K562 (cell line): ENCODE measurements around the gene GCGR. TPM values are rescaled to one million over a fixed set of nuclear protein-coding genes. Genes with fewer than 3 reads are reported as not detected.

Experiments used
- ATAC-seq: fragments of 200-7000 bp; cut with Tn5 transposase; 3 replicates; pipeline ENCODE4 v1.9.1; 2020; ENCODE audit warnings: moderate library complexity
- BruUV-seq: library from RNA; stranded (reverse); fragments of 400-500 nt; replicated peaks from 2 replicates; lab custom pipeline; 2021; lab: Mats Ljungman, UMichigan
- CTCF ChIA-PET: fragments of 300-600 bp; formaldehyde crosslinking; extraction: SDS; loops from one replicate; lab custom pipeline; 2021; ENCODE audit warnings: low intra/inter-chr PET ratio; lab: Yijun Ruan, JAX
- POLR2A ChIA-PET: fragments of 300-600, 350-650 bp; sonication (Branson Sonifier 250); formaldehyde crosslinking; extraction: SDS; loops from one replicate; lab custom pipeline; 2021; ENCODE audit warnings: antibody characterized with exemption, inconsistent platforms; lab: Yijun Ruan, JAX
- DNase-seq, 4 experiments: peaks; one replicate each; pipeline versions ENCODE4 v3.0.0 to v3.0.0-alpha.2; 2011 to 2018; ENCODE audit warnings: low spot score in 3 of 4, mixed read lengths in 3 of 4; ENCODE audit errors: extremely low read depth in 1 of 4
- FAIRE-seq: peaks from 2 replicates; lab custom pipeline; 2011; peaks lifted over from hg19 to GRCh38; lab: Jason Lieb, UNC
- H2AFZ ChIP-seq: 2 replicates; pipeline ENCODE4 v1.6.0; 2011; ENCODE audit warnings: low read depth, low read length, control low read depth, inconsistent platforms
- H3K27ac ChIP-seq: fragments of 200-600 bp; 3 replicates; pipeline ENCODE4 v1.8.0; 2011; ENCODE audit warnings: low read depth, mild to moderate bottlenecking, control low read depth, inconsistent platforms, low read length, moderate library complexity, mixed read lengths; ENCODE audit errors: extremely low read depth
- H3K27me3 ChIP-seq, 2 experiments: fragments of 300-600 bp in 1 of 2; 2 replicates in 1 of 2; 3 replicates in 1 of 2; pipeline versions ENCODE4 v1.6.0 to v1.8.0; 2011; ENCODE audit warnings: inconsistent platforms in 2 of 2, low read length in 2 of 2, mild to moderate bottlenecking in 1 of 2, mixed read lengths in 1 of 2, moderate library complexity in 1 of 2; ENCODE audit not compliant: control insufficient read depth in 2 of 2, insufficient read depth in 2 of 2
- H3K36me3 ChIP-seq: fragments of 300-600 bp; 3 replicates; pipeline ENCODE4 v1.8.0; 2011; ENCODE audit warnings: mild to moderate bottlenecking, low read length, inconsistent platforms; ENCODE audit not compliant: control insufficient read depth, insufficient read depth
- H3K4me1 ChIP-seq, 2 experiments: fragments of 200-600 bp in 1 of 2; replicated peaks in 1 of 2; 2 replicates in 1 of 2; 3 replicates in 1 of 2; pipeline versions ENCODE4 v1.5.1 to v1.8.0; 2011; ENCODE audit warnings: inconsistent platforms in 2 of 2, low read length in 2 of 2, mild to moderate bottlenecking in 1 of 2, mixed read lengths in 1 of 2, moderate library complexity in 1 of 2; ENCODE audit not compliant: control insufficient read depth in 2 of 2, insufficient read depth in 2 of 2
- H3K4me2 ChIP-seq: 2 replicates; pipeline ENCODE4 v1.6.1; 2011; ENCODE audit warnings: low read length, control low read depth, inconsistent platforms, mixed read lengths; ENCODE audit not compliant: insufficient read depth
- H3K4me3 ChIP-seq: fragments of 200-600 bp; sonication (generic), shearing (Covaris generic); 2 replicates; pipeline ENCODE4 v1.5.1; 2016; ENCODE audit warnings: control low read depth, inconsistent platforms
- H3K79me2 ChIP-seq: fragments of 200-600 bp; 3 replicates; pipeline ENCODE4 v1.8.0; 2011; ENCODE audit warnings: low read length, inconsistent platforms; ENCODE audit not compliant: control insufficient read depth, insufficient read depth
- H3K9ac ChIP-seq, 2 experiments: 2 replicates each; pipeline versions ENCODE4 v1.6.0 to v1.6.1; 2011; ENCODE audit warnings: low read depth in 2 of 2, low read length in 2 of 2, control low read depth in 1 of 2, inconsistent platforms in 1 of 2, mild to moderate bottlenecking in 1 of 2, mixed read lengths in 1 of 2; ENCODE audit not compliant: insufficient read depth in 1 of 2
- H3K9me1 ChIP-seq: one replicate; pipeline ENCODE4 v1.6.0; 2011; ENCODE audit warnings: inconsistent platforms, mild to moderate bottlenecking, low read length, moderate library complexity; ENCODE audit not compliant: control insufficient read depth, insufficient read depth
- H3K9me3 ChIP-seq: replicated peaks from 2 replicates; pipeline ENCODE4 v1.5.1; 2011; ENCODE audit warnings: low read depth, low read length, inconsistent platforms; ENCODE audit not compliant: control insufficient read depth, insufficient read depth
- H4K20me1 ChIP-seq: replicated peaks from 2 replicates; pipeline ENCODE4 v1.6.1; 2011; ENCODE audit warnings: low read length, inconsistent platforms, mixed read lengths; ENCODE audit not compliant: control insufficient read depth, insufficient read depth
- EHMT2 ChIP-seq: fragments of 450-650 bp; IDR thresholded peaks from 2 replicates; pipeline ENCODE4 v1.6.1; 2018; ENCODE audit warnings: antibody characterized with exemption
- FOS ChIP-seq: IDR thresholded peaks from 3 replicates; pipeline ENCODE4 v1.6.1; 2011; ENCODE audit not compliant: insufficient read length; ENCODE audit errors: extremely low read depth
- NCOA1 ChIP-seq: fragments of 450-650 bp; IDR thresholded peaks from 2 replicates; pipeline ENCODE4 v1.6.1; 2016; ENCODE audit warnings: low read depth
- ZBTB7A ChIP-seq: IDR thresholded peaks from 2 replicates; pipeline ENCODE4 v1.6.1; 2011; ENCODE audit warnings: low read depth, mild to moderate bottlenecking, low read length, moderate library complexity, borderline replicate concordance; ENCODE audit not compliant: control insufficient read depth
- ZNF347 ChIP-seq: fragments of 450-650 bp; formaldehyde crosslinking; IDR thresholded peaks from 2 replicates; pipeline ENCODE4 v1.4.0; 2020; ENCODE audit warnings: low read depth, mild to moderate bottlenecking, moderate library complexity
- WGBS: fragments of 100-300 bp; shearing (Covaris generic); methylation state at CpG from one replicate; pipeline ENCODE4 v1.1.6; 2016; ENCODE audit warnings: low coverage, mixed read lengths; ENCODE audit not compliant: insufficient coverage; ENCODE audit errors: missing lambda C conversion rate; 5-methylcytosine and 5-hydroxymethylcytosine counted together
- in situ Hi-C: fragments of 300-500 bp; cut with MboI; formaldehyde crosslinking; loops from 4 replicates; pipeline ENCODE4 v1.15.0; 2018; ENCODE audit warnings: inconsistent platforms, mixed read lengths
- intact Hi-C: fragments of 100-400 bp; cut with micrococcal nuclease; formaldehyde crosslinking; loops from 2 replicates; pipeline ENCODE4 v1.14.2; 2022
- polyA plus RNA-seq, 8 experiments: library from polyadenylated mRNA; depleted of rRNA in 4 of 8; stranded (reverse) in 5 of 8; unstranded in 3 of 8; fragments of >200 nt; fragmentation: Nextera tagmentation in 2 of 8; fragmentation: Illumina TruSeq in 1 of 8; extraction: Ambion mirVana in 2 of 8; extraction: Trizol in 1 of 8; gene quantifications; 2 replicates each; pipeline versions ENCODE4 v1.2.1 to v1.2.3, GENCODE V29; 2011 to 2014; ENCODE audit warnings: inconsistent platforms in 1 of 8, missing spikeins in 1 of 8
- total RNA-seq, 7 experiments: library from RNA; depleted of rRNA in 6 of 7; stranded (reverse); fragments of >200 nt in 6 of 7; fragmentation: Illumina TruSeq in 2 of 7; extraction: Trizol in 2 of 7; gene quantifications; 2 replicates each; pipeline versions ENCODE4 v1.2.1 to v1.2.3, GENCODE V29; 2011 to 2021; ENCODE audit warnings: low replicate concordance in 1 of 7
- TF ChIP-seq, protein P1 (sequence below): fragments of 450-650 bp; formaldehyde crosslinking; IDR thresholded peaks from 2 replicates; pipeline ENCODE4 v1.4.0; 2022; ENCODE audit warnings: missing genetic modification characterization

GCGR gene
- total and polyA plus RNA-seq, 9 of the 15 experiments (the other 6 are each of a cell fraction or from before 2014, with no cell fraction given), result not detected

DNA sequence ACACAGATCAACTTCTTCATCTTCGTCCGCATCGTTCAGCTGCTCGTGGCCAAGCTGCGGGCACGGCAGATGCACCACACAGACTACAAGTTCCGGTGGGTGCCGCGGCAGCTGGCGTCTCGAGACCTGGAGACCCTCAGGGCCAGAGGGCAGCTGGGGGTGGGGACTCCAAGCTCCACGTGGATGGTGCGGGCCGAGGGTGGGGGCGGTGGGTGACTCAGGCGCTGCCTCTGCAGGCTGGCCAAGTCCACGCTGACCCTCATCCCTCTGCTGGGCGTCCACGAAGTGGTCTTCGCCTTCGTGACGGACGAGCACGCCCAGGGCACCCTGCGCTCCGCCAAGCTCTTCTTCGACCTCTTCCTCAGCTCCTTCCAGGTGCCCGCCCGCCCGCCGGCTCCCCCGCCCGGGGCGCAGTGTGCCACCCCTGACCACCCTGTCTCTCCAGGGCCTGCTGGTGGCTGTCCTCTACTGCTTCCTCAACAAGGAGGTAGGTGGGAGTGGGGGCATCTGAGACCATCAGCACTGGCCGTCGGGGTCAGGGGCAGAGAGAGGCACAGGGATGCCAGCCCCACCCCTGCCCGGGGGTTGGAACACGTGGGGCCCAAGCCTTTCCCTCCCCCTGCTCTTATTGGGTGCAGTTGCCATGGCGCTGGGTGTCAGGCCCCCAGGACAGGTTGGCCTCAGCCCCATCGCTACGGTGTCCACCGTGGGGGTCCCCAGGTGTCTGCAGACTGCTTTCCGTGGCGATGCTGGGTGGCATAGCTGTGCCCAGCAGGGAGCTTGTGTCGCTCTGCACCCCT, 8.8 kb downstream of the GCGR start:
- no peak for FAIRE-seq
- TF ChIP-seq, protein P1, sequence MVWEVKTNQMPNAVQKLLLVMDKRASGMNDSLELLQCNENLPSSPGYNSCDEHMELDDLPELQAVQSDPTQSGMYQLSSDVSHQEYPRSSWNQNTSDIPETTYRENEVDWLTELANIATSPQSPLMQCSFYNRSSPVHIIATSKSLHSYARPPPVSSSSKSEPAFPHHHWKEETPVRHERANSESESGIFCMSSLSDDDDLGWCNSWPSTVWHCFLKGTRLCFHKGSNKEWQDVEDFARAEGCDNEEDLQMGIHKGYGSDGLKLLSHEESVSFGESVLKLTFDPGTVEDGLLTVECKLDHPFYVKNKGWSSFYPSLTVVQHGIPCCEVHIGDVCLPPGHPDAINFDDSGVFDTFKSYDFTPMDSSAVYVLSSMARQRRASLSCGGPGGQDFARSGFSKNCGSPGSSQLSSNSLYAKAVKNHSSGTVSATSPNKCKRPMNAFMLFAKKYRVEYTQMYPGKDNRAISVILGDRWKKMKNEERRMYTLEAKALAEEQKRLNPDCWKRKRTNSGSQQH (CRISPR knock-in tag), result no peak
- TF ChIP-seq FOS (no peak), EHMT2 (no peak), ZBTB7A (0 out of 2 replicates have a peak, but pooled peaks have one; percentile 13), ZNF347 (no peak), NCOA1 (no peak)
- H3K4me2 ChIP-seq, result no peak overlapping the region
- no peak for ATAC-seq
- no peak overlapping the region for H3K27ac ChIP-seq
- H3K36me3 ChIP-seq, result no peaks in the 10 kb centered on the region
- in situ Hi-C loops, result no loop called here
- H3K9me1 ChIP-seq, result peaks cover 2% of the 10 kb centered on the region
- no TSS peak for BruUV-seq
- intact Hi-C loops, result no loop called here
- DNase-seq, result no peak
- peaks cover 8% of the 10 kb centered on the region for H4K20me1 ChIP-seq
- WGBS, result 23% methylated on average over 30 of the region's 45 CpGs
- H3K9me3 ChIP-seq, result no peaks in the 10 kb centered on the region
- H2AFZ ChIP-seq, result no peak overlapping the region
- ChIA-PET CTCF (no interaction called here), POLR2A (no interaction called here)
- H3K79me2 ChIP-seq, result no peaks in the 10 kb centered on the region
- H3K4me1 ChIP-seq, result peaks cover 4 to 79% of the 10 kb centered on the region in 2 experiments; a peak in 4 of 5 replicates
- H3K27me3 ChIP-seq, result peaks cover 9 to 46% of the 10 kb centered on the region in 2 experiments; a peak in 4 of 5 replicates
- no peak overlapping the region for H3K9ac ChIP-seq
- no peak overlapping the region for H3K4me3 ChIP-seq
